GM23248 (cell line): ENCODE data around the gene E2F1. TPM values are rescaled to one million over a fixed set of nuclear protein-coding genes. Genes with fewer than 3 reads are reported as not detected.

Experiments
- DNase-seq: peaks from one replicate; pipeline ENCODE4 v3.0.0-alpha.2; 2015
- H2AFZ ChIP-seq: fragments of 200-600 bp; sonication (generic); 2 replicates; pipeline ENCODE4 v1.6.1; 2016; ENCODE audit warnings: antibody characterized with exemption
- H3F3A ChIP-seq: fragments of 200-600 bp; sonication (generic); 2 replicates; pipeline ENCODE4 v1.6.1; 2016; ENCODE audit warnings: mild to moderate bottlenecking, antibody characterized with exemption, mixed run types; ENCODE audit not compliant: insufficient read depth
- H3K27ac ChIP-seq: fragments of 200-600 bp; sonication (generic); 2 replicates; pipeline ENCODE4 v1.5.1; 2016; ENCODE audit warnings: mild to moderate bottlenecking
- H3K27me3 ChIP-seq: fragments of 200-600 bp; sonication (generic); replicated peaks from 2 replicates; pipeline ENCODE4 v1.6.1; 2016; ENCODE audit warnings: mild to moderate bottlenecking; ENCODE audit not compliant: insufficient read depth
- H3K36me3 ChIP-seq: fragments of 200-600 bp; sonication (generic); 2 replicates; pipeline ENCODE4 v1.6.1; 2016; ENCODE audit warnings: low read depth, mild to moderate bottlenecking
- H3K4me1 ChIP-seq: fragments of 200-600 bp; sonication (generic); 2 replicates; pipeline ENCODE4 v1.6.1; 2016; ENCODE audit warnings: mild to moderate bottlenecking; ENCODE audit not compliant: insufficient read depth
- H3K4me2 ChIP-seq: fragments of 200-600 bp; sonication (generic); one replicate; pipeline ENCODE4 v1.6.1; 2016; ENCODE audit warnings: mild to moderate bottlenecking; ENCODE audit not compliant: unreplicated experiment
- H3K4me3 ChIP-seq: fragments of 200-600 bp; sonication (generic); 2 replicates; pipeline ENCODE4 v1.5.1; 2016; ENCODE audit warnings: mild to moderate bottlenecking
- H3K79me2 ChIP-seq: fragments of 200-600 bp; sonication (generic); 2 replicates; pipeline ENCODE4 v1.6.1; 2016; ENCODE audit warnings: mild to moderate bottlenecking; ENCODE audit not compliant: insufficient read depth
- H3K9ac ChIP-seq: fragments of 200-600 bp; sonication (generic); 2 replicates; pipeline ENCODE4 v1.6.1; 2016; ENCODE audit warnings: mild to moderate bottlenecking
- H3K9me2 ChIP-seq: fragments of 200-600 bp; sonication (generic); 2 replicates; pipeline ENCODE4 v1.6.1; 2016; ENCODE audit warnings: mixed run types, mild to moderate bottlenecking, moderate library complexity; ENCODE audit not compliant: insufficient read depth
- H3K9me3 ChIP-seq: fragments of 200-600 bp; sonication (generic); one replicate; pipeline ENCODE4 v1.6.1; 2017; ENCODE audit warnings: low read depth
- H4K20me1 ChIP-seq: fragments of 200-600 bp; sonication (generic); 2 replicates; pipeline ENCODE4 v1.6.0; 2016; ENCODE audit not compliant: insufficient read depth
- EZH2 ChIP-seq: fragments of 200-600 bp; sonication (generic); IDR thresholded peaks from 2 replicates; pipeline ENCODE4 v1.6.1; 2018; ENCODE audit warnings: antibody characterized with exemption, mild to moderate bottlenecking; ENCODE audit not compliant: insufficient read depth, poor library complexity, severe bottlenecking
- EZH2phosphoT487 ChIP-seq: fragments of 200-600 bp; sonication (generic); IDR thresholded peaks from 2 replicates; pipeline ENCODE4 v1.6.1; 2018; ENCODE audit warnings: antibody characterized with exemption, moderate library complexity, mild to moderate bottlenecking, low read depth; ENCODE audit not compliant: insufficient read depth
- WGBS, 2 experiments: methylation state at CpG; one replicate each; pipeline ENCODE4 v1.1.6; 2015 to 2017; ENCODE audit warnings: low lambda C conversion rate in 2 of 2, low coverage in 1 of 2; ENCODE audit errors: missing lambda C conversion rate in 2 of 2; 5-methylcytosine and 5-hydroxymethylcytosine counted together
- in situ Hi-C: fragments of 300-500 bp; cut with MboI; formaldehyde crosslinking; loops from 2 replicates; pipeline ENCODE4 v1.15.0; 2020
- polyA plus RNA-seq: library from polyadenylated mRNA; unstranded; fragments of >200 nt; fragmentation: Nextera tagmentation; extraction: Ambion mirVana; gene quantifications from 2 replicates; pipeline ENCODE4 v1.2.1, GENCODE V29; 2016
- total RNA-seq: library from RNA; depleted of rRNA; stranded (reverse); fragments of >200 nt; shearing (Covaris generic); gene quantifications from 2 replicates; pipeline ENCODE4 v1.2.3, GENCODE V29; 2014

E2F1 gene
- total and polyA plus RNA-seq, 2 experiments from 2014 or later: 4.9 to 12.9 TPM

DNA sequence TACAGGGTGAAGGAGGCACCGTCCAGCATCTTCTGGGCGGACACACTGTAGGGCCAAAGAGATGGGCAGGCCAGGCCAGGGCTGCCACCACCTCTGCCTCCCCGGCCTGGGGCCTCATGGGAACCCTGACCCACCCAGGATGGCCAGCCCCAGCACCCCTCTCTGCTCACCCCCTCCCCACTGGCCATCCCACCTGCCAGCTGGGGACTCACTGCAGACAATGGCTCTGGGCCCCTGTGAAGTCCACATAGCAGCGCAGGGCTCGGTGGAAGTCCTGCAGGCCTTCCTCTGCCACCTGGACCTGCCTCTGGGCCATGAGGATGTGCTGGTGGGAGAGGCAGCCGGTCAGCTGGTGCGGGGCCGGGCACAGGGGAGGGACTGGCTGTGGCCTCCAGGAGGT is 27.7 kb downstream of the E2F1 start:
- no peaks in the 10 kb centered on the region for H3K36me3 ChIP-seq
- no peaks in the 10 kb centered on the region for H3K27me3 ChIP-seq
- in situ Hi-C loops: loop anchor here (10.0 kb wide), 1 partner anchor 194 kb away; no protein-coding TSS in a partner anchor
- H3K9ac ChIP-seq: no peak overlapping the region
- no peak for DNase-seq
- H3K4me2 ChIP-seq: no peak overlapping the region
- no peaks in the 10 kb centered on the region for H3F3A ChIP-seq
- H3K4me1 ChIP-seq: peaks cover 4% of the 10 kb centered on the region
- no peak overlapping the region for H3K27ac ChIP-seq
- 88 to 92% methylated on average over 8 of the region's 8 CpGs for WGBS, 2 experiments
- no peaks in the 10 kb centered on the region for H3K9me3 ChIP-seq
- no peaks in the 10 kb centered on the region for H4K20me1 ChIP-seq
- no peak overlapping the region for H2AFZ ChIP-seq
- no peak for TF ChIP-seq EZH2phosphoT487
- no peak for TF ChIP-seq EZH2
- H3K9me2 ChIP-seq: no peaks in the 10 kb centered on the region
- H3K79me2 ChIP-seq: 0 out of 2 replicates have a peak, but pooled peaks cover 6% of the 10 kb centered on the region
- no peak overlapping the region for H3K4me3 ChIP-seq

- Histone ChIP-seq H3K27me3 (no peaks in the 10 kb centered on the region), H3K9me2 (no peaks in the 10 kb centered on the region), H3K36me3 (no peaks in the 10 kb centered on the region), H3K4me1 (no peaks in the 10 kb centered on the region; the same call in 1 of the 2 replicates), H3F3A (no peaks in the 10 kb centered on the region), H3K9ac (no peak overlapping the region), H3K4me2 (no peak overlapping the region), H3K79me2 (0 out of 2 replicates have a peak, but pooled peaks cover 6% of the 10 kb centered on the region), H4K20me1 (no peaks in the 10 kb centered on the region), H3K4me3 (no peak overlapping the region), H2AFZ (no peak overlapping the region), H3K9me3 (no peaks in the 10 kb centered on the region), H3K27ac (no peak overlapping the region)
- no peak for DNase-seq
- in situ Hi-C loops: loop anchor here (10.0 kb wide), 1 partner anchor 193 kb away; no protein-coding TSS in a partner anchor
- TF ChIP-seq EZH2 (no peak), EZH2phosphoT487 (no peak)
- 91 to 94% methylated on average over 12 of the region's 12 CpGs for WGBS, 2 experiments
These were observed 28.5 kb downstream of the E2F1 start for GRCh38 chr20:33657704-33658095.

DNA sequence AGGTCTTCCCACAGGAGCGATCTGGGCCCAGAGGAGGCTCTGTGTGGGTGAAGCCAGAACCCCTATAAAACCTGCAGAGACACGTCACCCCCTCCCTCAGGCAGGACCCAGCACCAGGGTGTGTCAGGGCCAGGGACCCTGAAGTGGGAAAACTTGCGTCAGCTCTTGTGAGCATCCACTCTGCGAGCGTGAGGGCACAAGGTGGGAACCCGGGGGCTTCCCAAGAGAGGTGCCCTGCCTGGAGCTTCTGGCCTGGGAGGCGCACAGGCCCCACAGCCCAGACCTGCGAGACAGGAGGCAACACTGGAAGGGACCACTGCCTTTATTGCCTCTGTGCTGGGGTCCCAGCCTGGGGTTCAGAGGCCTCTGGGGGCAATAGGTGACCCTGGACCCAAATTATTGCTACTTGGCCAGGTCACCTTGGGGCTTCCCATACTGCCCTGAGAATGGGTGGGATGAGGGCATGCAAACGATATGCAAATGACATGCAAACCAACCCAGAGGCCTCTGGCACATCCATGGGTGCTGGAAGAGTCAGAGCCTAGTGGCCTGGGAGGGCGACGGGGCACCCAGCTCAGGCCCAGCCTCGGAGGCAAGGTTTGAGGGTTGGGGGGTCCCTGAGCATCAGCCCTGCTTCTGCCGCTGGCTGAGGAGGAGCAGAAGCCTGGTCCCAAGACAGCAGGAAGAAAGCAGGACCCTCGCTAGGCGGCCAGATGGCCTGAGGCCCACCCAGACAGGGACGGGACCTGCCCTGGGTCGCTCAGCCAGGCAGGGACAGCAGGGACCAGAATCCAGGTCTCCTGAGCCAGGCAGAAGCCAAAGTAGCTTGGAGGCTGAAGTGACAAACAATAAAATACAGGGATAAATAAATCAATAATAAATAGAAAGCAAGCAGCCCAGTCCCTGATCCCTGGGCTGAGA is 29.1 kb downstream of the E2F1 start:
- Histone ChIP-seq H3K27ac (no peak overlapping the region), H3K4me3 (no peak overlapping the region), H3K9me3 (no peaks in the 10 kb centered on the region), H4K20me1 (no peaks in the 10 kb centered on the region), H3K4me2 (no peak overlapping the region), H3K36me3 (no peaks in the 10 kb centered on the region), H3K4me1 (no peaks in the 10 kb centered on the region; the same call in 1 of the 2 replicates), H3K27me3 (no peaks in the 10 kb centered on the region), H3K9ac (no peak overlapping the region), H3K9me2 (no peaks in the 10 kb centered on the region), H3F3A (no peaks in the 10 kb centered on the region), H2AFZ (no peak overlapping the region), H3K79me2 (0 out of 2 replicates have a peak, but pooled peaks cover 4% of the 10 kb centered on the region)
- in situ Hi-C loops: loop anchor here (10.0 kb wide), 1 partner anchor 192 kb away; no protein-coding TSS in a partner anchor
- DNase-seq: no peak
- 90 to 91% methylated on average over 16 to 17 of the region's 17 CpGs for WGBS, 2 experiments
- TF ChIP-seq EZH2 (no peak), EZH2phosphoT487 (no peak)

DNA sequence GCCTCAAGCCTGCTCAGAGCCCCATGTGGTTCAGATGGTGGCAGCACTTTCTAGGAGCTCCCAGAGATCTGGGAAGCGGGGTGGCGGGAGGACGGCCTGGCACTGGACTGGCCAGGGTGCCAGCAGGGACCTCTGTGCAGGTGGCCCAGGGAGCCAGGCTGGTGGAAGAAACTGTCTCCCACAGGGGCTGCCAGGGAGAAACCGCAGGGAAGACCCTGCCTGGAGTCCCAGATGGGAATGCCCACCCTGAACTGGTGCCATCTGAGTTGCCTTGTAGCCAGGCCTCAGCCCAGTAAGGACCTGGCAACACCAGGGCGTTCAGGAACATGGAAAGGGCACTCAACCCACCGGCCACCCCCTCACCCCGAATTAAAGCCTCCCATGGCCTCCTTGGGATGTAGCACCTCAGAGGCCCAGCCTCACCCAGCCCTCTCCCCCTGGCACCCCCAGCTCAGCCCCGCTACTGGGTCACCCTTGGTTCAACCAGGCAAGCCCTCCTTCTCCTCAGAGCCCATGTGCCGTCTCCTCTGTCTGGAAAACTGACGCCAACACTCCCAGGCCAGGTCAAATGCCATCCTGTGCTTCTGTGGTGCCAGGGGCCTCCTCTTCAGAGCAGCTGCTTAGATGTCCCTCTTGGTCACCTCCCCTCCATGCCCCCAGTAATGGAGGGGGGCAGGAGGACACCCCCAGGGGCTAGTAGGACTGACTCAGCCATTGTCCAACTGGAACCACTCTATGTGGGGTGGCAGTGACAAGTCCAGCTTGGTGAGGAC is 30.0 kb downstream of the E2F1 start:
- in situ Hi-C loops: loop anchor here (10.0 kb wide), 1 partner anchor 191 kb away; no protein-coding TSS in a partner anchor
- Histone ChIP-seq H3K4me2 (no peak overlapping the region), H2AFZ (no peak overlapping the region), H3K9ac (no peak overlapping the region), H3K27me3 (no peaks in the 10 kb centered on the region), H3F3A (no peaks in the 10 kb centered on the region), H3K4me3 (no peak overlapping the region), H4K20me1 (no peaks in the 10 kb centered on the region), H3K9me3 (no peaks in the 10 kb centered on the region), H3K27ac (no peak overlapping the region), H3K79me2 (no peaks in the 10 kb centered on the region), H3K4me1 (no peaks in the 10 kb centered on the region; the same call in 1 of the 2 replicates), H3K36me3 (no peaks in the 10 kb centered on the region), H3K9me2 (no peaks in the 10 kb centered on the region)
- TF ChIP-seq EZH2phosphoT487 (no peak), EZH2 (no peak)
- no peak for DNase-seq
- WGBS, 2 experiments: 91 to 93% methylated on average over 9 to 10 of the region's 10 CpGs
